Loucy (cell line): Measurements from ENCODE around the gene CFAP45.

ENCODE experiments used
- H2AFZ ChIP-seq: fragments of 200-600 bp; sonication (generic); 2 replicates; pipeline ENCODE4 v1.6.0; 2016; ENCODE audit warnings: antibody characterized with exemption, mild to moderate bottlenecking, low read length, moderate library complexity
- H3F3A ChIP-seq: fragments of 200-600 bp; 2 replicates; pipeline ENCODE4 v1.6.0; 2016; ENCODE audit warnings: antibody characterized with exemption, low read depth, mild to moderate bottlenecking
- H3K27me3 ChIP-seq: fragments of 200-600 bp; sonication (generic); 2 replicates; pipeline ENCODE4 v1.6.1; 2014; ENCODE audit warnings: low read length, mild to moderate bottlenecking; ENCODE audit not compliant: insufficient read depth, poor library complexity, severe bottlenecking
- H3K36me3 ChIP-seq: fragments of 200-600 bp; sonication (generic); 2 replicates; pipeline ENCODE4 v1.6.1; 2016; ENCODE audit warnings: low read length; ENCODE audit not compliant: insufficient read depth
- H3K4me1 ChIP-seq: fragments of 200-600 bp; sonication (generic); 2 replicates; pipeline ENCODE4 v1.5.1; 2014; ENCODE audit warnings: low read length, mild to moderate bottlenecking; ENCODE audit not compliant: insufficient read depth, poor library complexity, severe bottlenecking
- H3K4me2 ChIP-seq: fragments of 200-600 bp; sonication (generic); 2 replicates; pipeline ENCODE4 v1.6.0; 2014; ENCODE audit warnings: antibody characterized with exemption, low read length, low read depth, mild to moderate bottlenecking; ENCODE audit not compliant: poor library complexity, severe bottlenecking
- H3K4me3 ChIP-seq: fragments of 200-600 bp; sonication (generic); 2 replicates; pipeline ENCODE4 v1.5.1; 2014; ENCODE audit warnings: low read length, mild to moderate bottlenecking, mixed read lengths; ENCODE audit not compliant: poor library complexity, severe bottlenecking
- H3K79me2 ChIP-seq: fragments of 200-600 bp; sonication (generic); 2 replicates; pipeline ENCODE4 v1.6.1; 2014; ENCODE audit warnings: low read length; ENCODE audit not compliant: insufficient read depth
- H3K9ac ChIP-seq: fragments of 200-600 bp; sonication (generic); 2 replicates; pipeline ENCODE4 v1.6.0; 2014; ENCODE audit warnings: mild to moderate bottlenecking, low read depth, low read length, moderate library complexity; ENCODE audit not compliant: poor library complexity, severe bottlenecking
- H3K9me2 ChIP-seq: fragments of 200-600 bp; sonication (generic); replicated peaks from 2 replicates; pipeline ENCODE4 v1.6.1; 2016; ENCODE audit warnings: low read depth, low read length, mixed read lengths
- H3K9me3 ChIP-seq: fragments of 200-600 bp; sonication (generic); 2 replicates; pipeline ENCODE4 v1.6.1; 2014; ENCODE audit warnings: mild to moderate bottlenecking, antibody characterized with exemption, low read length, low read depth; ENCODE audit not compliant: insufficient read depth
- H4K20me1 ChIP-seq: fragments of 200-600 bp; sonication (generic); 2 replicates; pipeline ENCODE4 v1.6.0; 2014; ENCODE audit warnings: antibody characterized with exemption, low read length, mild to moderate bottlenecking; ENCODE audit not compliant: insufficient read depth, poor library complexity, severe bottlenecking
- CTCF ChIP-seq: fragments of 200-600 bp; sonication (generic); conservative IDR thresholded peaks from 2 replicates; pipeline ENCODE4 v1.5.1; 2014; ENCODE audit warnings: mild to moderate bottlenecking, antibody characterized with exemption, low read length
- EZH2phosphoT487 ChIP-seq: fragments of 200-600 bp; IDR thresholded peaks from 2 replicates; pipeline ENCODE4 v1.6.1; 2018; ENCODE audit warnings: antibody characterized with exemption, mild to moderate bottlenecking, moderate library complexity, borderline replicate concordance

Gene CFAP45

GRCh38 chr1:159895836-159896545, 4.0 kb downstream of the CFAP45 start:
- Histone ChIP-seq H3F3A (no peaks in the 10 kb centered on the region), H4K20me1 (no peaks in the 10 kb centered on the region), H3K4me1 (peaks cover 20% of the 10 kb centered on the region), H3K9me3 (no peaks in the 10 kb centered on the region), H3K9ac (no peak overlapping the region), H3K27me3 (no peaks in the 10 kb centered on the region), H2AFZ (no peak overlapping the region), H3K36me3 (no peaks in the 10 kb centered on the region), H3K79me2 (peaks cover 1% of the 10 kb centered on the region; the same call in 1 of the 2 replicates), H3K4me2 (no peak overlapping the region), H3K9me2 (no peaks in the 10 kb centered on the region), H3K4me3 (no peak overlapping the region)
- TF ChIP-seq CTCF (no peak), EZH2phosphoT487 (no peak)

- H3F3A ChIP-seq, result no peaks in the 10 kb centered on the region
- no peak overlapping the region for H3K9ac ChIP-seq
- H3K79me2 ChIP-seq, result peaks cover 3% of the 10 kb centered on the region; the same call in 1 of the 2 replicates
- no peak overlapping the region for H3K4me3 ChIP-seq
- no peaks in the 10 kb centered on the region for H3K27me3 ChIP-seq
- no peaks in the 10 kb centered on the region for H3K9me3 ChIP-seq
- H2AFZ ChIP-seq, result no peak overlapping the region
- TF ChIP-seq EZH2phosphoT487 (no peak), CTCF (no peak)
- no peaks in the 10 kb centered on the region for H3K9me2 ChIP-seq
- H4K20me1 ChIP-seq, result no peaks in the 10 kb centered on the region
- peaks cover 22% of the 10 kb centered on the region for H3K4me1 ChIP-seq
- H3K4me2 ChIP-seq, result no peak overlapping the region
- no peaks in the 10 kb centered on the region for H3K36me3 ChIP-seq
These were observed 4.7 kb downstream of the CFAP45 start for GRCh38 chr1:159895286-159895685.

- H3K4me2 ChIP-seq, result no peak overlapping the region
- H3K9me3 ChIP-seq, result no peaks in the 10 kb centered on the region
- H3K4me3 ChIP-seq, result no peak overlapping the region
- no peaks in the 10 kb centered on the region for H4K20me1 ChIP-seq
- H3K79me2 ChIP-seq, result peaks cover 3% of the 10 kb centered on the region; the same call in 1 of the 2 replicates
- H3F3A ChIP-seq, result no peaks in the 10 kb centered on the region
- no peaks in the 10 kb centered on the region for H3K9me2 ChIP-seq
- no peaks in the 10 kb centered on the region for H3K27me3 ChIP-seq
- no peaks in the 10 kb centered on the region for H3K36me3 ChIP-seq
- no peak overlapping the region for H2AFZ ChIP-seq
- H3K9ac ChIP-seq, result no peak overlapping the region
- no peak for TF ChIP-seq EZH2phosphoT487
- TF ChIP-seq CTCF, result peak; percentile 57
- H3K4me1 ChIP-seq, result peaks cover 44% of the 10 kb centered on the region
These were observed 7.0 kb downstream of the CFAP45 start for GRCh38 chr1:159892944-159893343.
